Parathyroid adenoma (tissue), 2 donors: ENCODE measurements around the gene CHST11.

Source experiments
- H2AFZ ChIP-seq: fragments of 300-600 bp; sonication (generic); one replicate; pipeline ENCODE4 v1.7.0; 2017; ENCODE audit warnings: antibody characterized with exemption, mild to moderate bottlenecking
- H3K27ac ChIP-seq: fragments of 300-600 bp; sonication (generic); one replicate; pipeline ENCODE4 v1.7.0; 2017
- H3K27me3 ChIP-seq: fragments of 300-600 bp; sonication (generic); one replicate; pipeline ENCODE4 v1.7.0; 2017; ENCODE audit warnings: low read length; ENCODE audit not compliant: control insufficient read depth, insufficient read depth
- H3K36me3 ChIP-seq: fragments of 300-600 bp; sonication (generic); one replicate; pipeline ENCODE4 v1.7.0; 2017; ENCODE audit warnings: low read length; ENCODE audit not compliant: control insufficient read depth, insufficient read depth
- H3K4me1 ChIP-seq: fragments of 300-600 bp; sonication (generic); one replicate; pipeline ENCODE4 v1.7.0; 2017; ENCODE audit warnings: control low read depth
- H3K4me2 ChIP-seq: fragments of 300-600 bp; sonication (generic); one replicate; pipeline ENCODE4 v1.7.0; 2017; ENCODE audit warnings: low read length
- H3K4me3 ChIP-seq: fragments of 300-600 bp; sonication (generic); one replicate; pipeline ENCODE4 v1.7.0; 2017; ENCODE audit warnings: low read depth, low read length
- H3K79me2 ChIP-seq: fragments of 300-600 bp; sonication (generic); one replicate; pipeline ENCODE4 v1.7.0; 2017; ENCODE audit warnings: control low read depth
- H3K9ac ChIP-seq: fragments of 300-600 bp; sonication (generic); one replicate; pipeline ENCODE4 v1.7.0; 2017; ENCODE audit warnings: mild to moderate bottlenecking
- H3K9me3 ChIP-seq: fragments of 300-600 bp; sonication (generic); one replicate; pipeline ENCODE4 v1.7.0; 2017; ENCODE audit warnings: low read length; ENCODE audit not compliant: control insufficient read depth
- CTCF ChIP-seq: fragments of 300-600 bp; sonication (generic); IDR thresholded peaks from one replicate; pipeline ENCODE4 v1.7.0; 2017; ENCODE audit warnings: antibody characterized with exemption, mild to moderate bottlenecking
- donor health status: primary hyperparathyroidism.

CHST11 gene

GRCh38 chr12:104463368-104463767 lies 6.6 kb downstream of the CHST11 start:
- no peaks in the 10 kb centered on the region for H3K9me3 ChIP-seq
- H3K79me2 ChIP-seq: no peaks in the 10 kb centered on the region
- H3K27ac ChIP-seq: no peak overlapping the region
- no peaks in the 10 kb centered on the region for H3K27me3 ChIP-seq
- H3K4me1 ChIP-seq: no peaks in the 10 kb centered on the region
- no peak overlapping the region for H3K9ac ChIP-seq
- H3K36me3 ChIP-seq: no peaks in the 10 kb centered on the region
- H3K4me2 ChIP-seq: no peak overlapping the region
- H3K4me3 ChIP-seq: no peak overlapping the region
- TF ChIP-seq CTCF: no peak
- no peak overlapping the region for H2AFZ ChIP-seq

- TF ChIP-seq CTCF: no peak
- H3K27ac ChIP-seq: no peak overlapping the region
- no peaks in the 10 kb centered on the region for H3K27me3 ChIP-seq
- no peaks in the 10 kb centered on the region for H3K36me3 ChIP-seq
- no peaks in the 10 kb centered on the region for H3K79me2 ChIP-seq
- no peak overlapping the region for H2AFZ ChIP-seq
- H3K4me2 ChIP-seq: no peak overlapping the region
- no peaks in the 10 kb centered on the region for H3K9me3 ChIP-seq
- H3K4me3 ChIP-seq: no peak overlapping the region
- no peak overlapping the region for H3K9ac ChIP-seq
- no peaks in the 10 kb centered on the region for H3K4me1 ChIP-seq
These were observed 8.2 kb downstream of the CHST11 start for GRCh38 chr12:104464899-104465298.

GRCh38 chr12:104466709-104467345 lies 10.1 kb downstream of the CHST11 start:
- no peaks in the 10 kb centered on the region for H3K36me3 ChIP-seq

GRCh38 chr12:104467346-104467837 lies 10.6 kb downstream of the CHST11 start:
- no peak overlapping the region for H3K4me2 ChIP-seq
- no peaks in the 10 kb centered on the region for H3K36me3 ChIP-seq
- no peaks in the 10 kb centered on the region for H3K4me1 ChIP-seq
- H3K27me3 ChIP-seq: no peaks in the 10 kb centered on the region
- no peak overlapping the region for H3K27ac ChIP-seq
- H3K9ac ChIP-seq: no peak overlapping the region
- no peaks in the 10 kb centered on the region for H3K9me3 ChIP-seq
- TF ChIP-seq CTCF: no peak
- no peaks in the 10 kb centered on the region for H3K79me2 ChIP-seq
- no peak overlapping the region for H3K4me3 ChIP-seq
- H2AFZ ChIP-seq: no peak overlapping the region

More at GRCh38 chr12:104466709-104467345, 10.1 kb downstream of the CHST11 start:
- Histone ChIP-seq H3K4me2 (no peak overlapping the region), H3K27me3 (no peaks in the 10 kb centered on the region), H3K27ac (no peak overlapping the region), H2AFZ (no peak overlapping the region), H3K9ac (no peak overlapping the region), H3K79me2 (no peaks in the 10 kb centered on the region), H3K9me3 (no peaks in the 10 kb centered on the region), H3K4me1 (no peaks in the 10 kb centered on the region), H3K4me3 (no peak overlapping the region)
- no peak for TF ChIP-seq CTCF

GRCh38 chr12:104468371-104468770 lies 11.6 kb downstream of the CHST11 start:
- no peaks in the 10 kb centered on the region for H3K4me1 ChIP-seq
- H2AFZ ChIP-seq: no peak overlapping the region
- H3K36me3 ChIP-seq: no peaks in the 10 kb centered on the region
- H3K79me2 ChIP-seq: no peaks in the 10 kb centered on the region
- TF ChIP-seq CTCF: no peak
- H3K27ac ChIP-seq: no peak overlapping the region
- no peak overlapping the region for H3K4me2 ChIP-seq
- no peak overlapping the region for H3K4me3 ChIP-seq
- no peaks in the 10 kb centered on the region for H3K9me3 ChIP-seq
- no peaks in the 10 kb centered on the region for H3K27me3 ChIP-seq
- H3K9ac ChIP-seq: no peak overlapping the region
